ENCODE data around the gene PLEKHG4. TPM values are rescaled to one million over a fixed set of nuclear protein-coding genes. Genes with fewer than 3 reads are reported as not detected.

PLEKHG4 gene
- total and polyA plus RNA-seq, 10 of the 15 experiments (the other 5 are each of a cell fraction or from before 2014, with no cell fraction given), result 0.14 to 2.6 (median 0.99) TPM

DNA sequence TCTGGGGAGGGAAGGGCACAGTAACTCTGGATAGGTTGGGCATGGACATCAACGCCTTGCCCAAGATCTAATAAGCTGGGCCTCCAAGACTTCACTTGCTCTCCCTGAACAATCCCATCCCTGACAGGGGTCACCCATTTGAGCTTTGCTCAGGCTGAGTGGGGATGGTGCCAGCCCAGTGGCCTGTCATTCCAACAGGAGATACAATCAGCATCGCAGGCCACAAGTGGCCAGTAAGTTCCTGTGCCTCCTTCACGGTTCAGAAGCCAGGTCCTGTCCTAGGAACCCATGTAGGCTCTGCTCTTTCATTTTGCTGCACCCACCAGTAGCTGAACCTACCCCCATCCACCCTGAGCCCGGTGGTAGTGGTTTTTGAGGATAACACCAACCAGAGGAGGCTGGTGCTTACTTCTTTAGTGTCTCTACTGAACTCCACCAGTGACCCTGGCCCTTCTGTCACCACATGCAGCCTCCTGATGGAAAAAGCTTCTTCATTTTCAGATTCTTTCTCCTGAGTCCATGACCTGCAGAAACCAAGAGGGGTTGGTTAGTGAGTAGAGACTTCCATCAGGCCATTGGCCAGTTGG is 14.9 kb downstream of the PLEKHG4 start (continued):
- no peak for TF ChIP-seq USF1 (IDR thresholded peaks at IDR 0.05; ENCODE audit: borderline replicate concordance, extremely low read length, insufficient read depth, low read depth, low read length)
- TF ChIP-seq YBX1 (IDR thresholded peaks at IDR 0.05), result no peak
- no peak for TF ChIP-seq SUZ12 (IDR thresholded peaks at IDR 0.05; ENCODE audit: unreplicated experiment)
- no peak for TF ChIP-seq BHLHE40 (IDR thresholded peaks at IDR 0.05; ENCODE audit: borderline replicate concordance in 1 of 2, low read depth in 2 of 2, low read length in 1 of 2)

DNA sequence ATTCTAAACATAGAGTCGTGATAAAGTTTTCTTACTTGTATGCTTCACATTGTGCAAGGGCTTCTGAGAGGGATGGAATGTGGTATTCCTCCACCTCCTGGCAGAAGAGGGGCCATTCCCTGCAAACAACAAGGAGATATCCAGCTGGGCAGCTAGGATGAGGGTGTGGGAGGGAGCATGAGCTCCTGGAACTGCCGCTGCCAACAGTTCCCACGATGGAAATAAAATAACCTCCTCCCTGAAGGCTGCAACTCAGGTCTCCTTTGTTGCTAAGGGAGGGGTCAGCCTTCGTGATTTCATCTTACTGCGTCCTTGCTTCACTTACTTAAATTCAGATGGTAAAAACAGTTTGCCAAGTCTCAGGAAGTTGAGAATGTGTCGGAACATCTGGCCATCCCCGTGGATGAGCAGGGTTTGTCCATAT is 15.6 kb downstream of the PLEKHG4 start:
- H3K4me2 ChIP-seq (ENCODE audit: control insufficient read depth, insufficient read depth), result no peak overlapping the region
- ChIA-PET RAD21 (ENCODE audit: unreplicated experiment) (no interaction called here), POLR2A (no interaction called here), CTCF (interaction anchor here (1.5 kb wide), 1 partner anchor 17 kb away, joined by 3 read pairs; no protein-coding TSS in a partner anchor), SMC1A (ENCODE audit: uncharacterized antibody, unreplicated experiment) (no interaction called here)
- FAIRE-seq, result no peak
- ATAC-seq, result no peak
- H3K9me3 ChIP-seq (replicated peaks; ENCODE audit: control insufficient read depth, insufficient read depth, low read length), result no peaks in the 10 kb centered on the region
- intact Hi-C loops (cut with micrococcal nuclease; ENCODE audit: unreplicated experiment) (no loop called here), in situ Hi-C loops (cut with MboI) (no loop called here)
- no peak for DNase-seq (ENCODE audit: low read depth, low spot score)
- WGBS (ENCODE audit: insufficient coverage, insufficient replicate concordance, low lambda C conversion rate, missing lambda C conversion rate), result 22% methylated on average over 7 of the region's 7 CpGs
- no peak overlapping the region for H3K4me3 ChIP-seq
- H3K4me1 ChIP-seq (ENCODE audit: control insufficient read depth, insufficient read depth, low read length), result no peaks in the 10 kb centered on the region
- no peaks in the 10 kb centered on the region for H3K79me2 ChIP-seq (ENCODE audit: control insufficient read depth, insufficient read depth, low read length)
- no peaks in the 10 kb centered on the region; a peak in 1 of 4 replicates for H3K27me3 ChIP-seq (replicated peaks in 1 of 2; ENCODE audit: control insufficient read depth in 2 of 2, insufficient read depth in 2 of 2, low read length in 1 of 2)
- no peak overlapping the region for H3K9ac ChIP-seq (ENCODE audit: control insufficient read depth, insufficient read depth, low read length)
- H3K27ac ChIP-seq (ENCODE audit: control insufficient read depth, insufficient read depth), result no peak overlapping the region
- H4K20me1 ChIP-seq (ENCODE audit: control insufficient read depth, insufficient read depth), result no peaks in the 10 kb centered on the region
- H3K36me3 ChIP-seq (ENCODE audit: control insufficient read depth in 2 of 2, insufficient read depth in 2 of 2, low read length in 1 of 2), result no peaks in the 10 kb centered on the region
- H2AFZ ChIP-seq (ENCODE audit: control insufficient read depth, low read depth, low read length), result no peak overlapping the region
- no TSS peak for BruUV-seq (replicated peaks)
- no peak for TF ChIP-seq BCL11A (IDR thresholded peaks at IDR 0.05; ENCODE audit: low read depth, low read length)
- TF ChIP-seq, protein P1, sequence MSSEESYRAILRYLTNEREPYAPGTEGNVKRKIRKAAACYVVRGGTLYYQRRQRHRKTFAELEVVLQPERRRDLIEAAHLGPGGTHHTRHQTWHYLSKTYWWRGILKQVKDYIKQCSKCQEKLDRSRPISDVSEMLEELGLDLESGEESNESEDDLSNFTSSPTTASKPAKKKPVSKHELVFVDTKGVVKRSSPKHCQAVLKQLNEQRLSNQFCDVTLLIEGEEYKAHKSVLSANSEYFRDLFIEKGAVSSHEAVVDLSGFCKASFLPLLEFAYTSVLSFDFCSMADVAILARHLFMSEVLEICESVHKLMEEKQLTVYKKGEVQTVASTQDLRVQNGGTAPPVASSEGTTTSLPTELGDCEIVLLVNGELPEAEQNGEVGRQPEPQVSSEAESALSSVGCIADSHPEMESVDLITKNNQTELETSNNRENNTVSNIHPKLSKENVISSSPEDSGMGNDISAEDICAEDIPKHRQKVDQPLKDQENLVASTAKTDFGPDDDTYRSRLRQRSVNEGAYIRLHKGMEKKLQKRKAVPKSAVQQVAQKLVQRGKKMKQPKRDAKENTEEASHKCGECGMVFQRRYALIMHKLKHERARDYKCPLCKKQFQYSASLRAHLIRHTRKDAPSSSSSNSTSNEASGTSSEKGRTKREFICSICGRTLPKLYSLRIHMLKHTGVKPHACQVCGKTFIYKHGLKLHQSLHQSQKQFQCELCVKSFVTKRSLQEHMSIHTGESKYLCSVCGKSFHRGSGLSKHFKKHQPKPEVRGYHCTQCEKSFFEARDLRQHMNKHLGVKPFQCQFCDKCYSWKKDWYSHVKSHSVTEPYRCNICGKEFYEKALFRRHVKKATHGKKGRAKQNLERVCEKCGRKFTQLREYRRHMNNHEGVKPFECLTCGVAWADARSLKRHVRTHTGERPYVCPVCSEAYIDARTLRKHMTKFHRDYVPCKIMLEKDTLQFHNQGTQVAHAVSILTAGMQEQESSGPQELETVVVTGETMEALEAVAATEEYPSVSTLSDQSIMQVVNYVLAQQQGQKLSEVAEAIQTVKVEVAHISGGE (CRISPR knock-in tag; IDR thresholded peaks at IDR 0.05), result no peak
- TF ChIP-seq, protein P2, sequence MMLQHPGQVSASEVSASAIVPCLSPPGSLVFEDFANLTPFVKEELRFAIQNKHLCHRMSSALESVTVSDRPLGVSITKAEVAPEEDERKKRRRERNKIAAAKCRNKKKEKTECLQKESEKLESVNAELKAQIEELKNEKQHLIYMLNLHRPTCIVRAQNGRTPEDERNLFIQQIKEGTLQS (IDR thresholded peaks at IDR 0.05; ENCODE audit: borderline replicate concordance, extremely low read depth, low read depth, low read length), result no peak
- TF ChIP-seq POLR2AphosphoS5 (IDR thresholded peaks at IDR 0.05; ENCODE audit: low read length), result no peak
- no peak for TF ChIP-seq ZNF207 (IDR thresholded peaks at IDR 0.05; ENCODE audit: borderline replicate concordance)
- TF ChIP-seq, protein P3, sequence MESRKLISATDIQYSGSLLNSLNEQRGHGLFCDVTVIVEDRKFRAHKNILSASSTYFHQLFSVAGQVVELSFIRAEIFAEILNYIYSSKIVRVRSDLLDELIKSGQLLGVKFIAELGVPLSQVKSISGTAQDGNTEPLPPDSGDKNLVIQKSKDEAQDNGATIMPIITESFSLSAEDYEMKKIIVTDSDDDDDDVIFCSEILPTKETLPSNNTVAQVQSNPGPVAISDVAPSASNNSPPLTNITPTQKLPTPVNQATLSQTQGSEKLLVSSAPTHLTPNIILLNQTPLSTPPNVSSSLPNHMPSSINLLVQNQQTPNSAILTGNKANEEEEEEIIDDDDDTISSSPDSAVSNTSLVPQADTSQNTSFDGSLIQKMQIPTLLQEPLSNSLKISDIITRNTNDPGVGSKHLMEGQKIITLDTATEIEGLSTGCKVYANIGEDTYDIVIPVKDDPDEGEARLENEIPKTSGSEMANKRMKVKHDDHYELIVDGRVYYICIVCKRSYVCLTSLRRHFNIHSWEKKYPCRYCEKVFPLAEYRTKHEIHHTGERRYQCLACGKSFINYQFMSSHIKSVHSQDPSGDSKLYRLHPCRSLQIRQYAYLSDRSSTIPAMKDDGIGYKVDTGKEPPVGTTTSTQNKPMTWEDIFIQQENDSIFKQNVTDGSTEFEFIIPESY (IDR thresholded peaks at IDR 0.05), result no peak
- TF ChIP-seq RBBP5 (conservative IDR thresholded peaks at IDR 0.05), result no peak
- TF ChIP-seq POU2F2 (IDR thresholded peaks at IDR 0.05; ENCODE audit: borderline replicate concordance, low read depth, low read length), result no peak
